GM19324 (cell line): ENCODE results near the gene TGM6.
A peak's percentile ranks its signal among the peaks of the same experiment; 100 is the strongest.

Source experiments
- ATAC-seq: cut with Tn5 transposase; IDR thresholded peaks from one replicate; pipeline ENCODE4 v1.9.1; 2021; ENCODE audit warnings: mild to moderate bottlenecking, moderate library complexity; ENCODE audit not compliant: unreplicated experiment, low FRiP score

TGM6 gene

GRCh38 chr20:2451939-2452732 is 71.4 kb downstream of the TGM6 start:
- no peak for ATAC-seq

GRCh38 chr20:2453792-2454191 is 73.1 kb downstream of the TGM6 start:
- no peak for ATAC-seq

GRCh38 chr20:2455771-2456497 is 75.2 kb downstream of the TGM6 start:
- ATAC-seq: no peak

- no peak for ATAC-seq
Observed at GRCh38 chr20:2458919-2459499, 78.3 kb downstream of the TGM6 start.

- no peak for ATAC-seq
Observed at GRCh38 chr20:2459981-2460751, 79.5 kb downstream of the TGM6 start.

- no peak for ATAC-seq
Observed at GRCh38 chr20:2460752-2461424, 80.2 kb downstream of the TGM6 start.

- ATAC-seq: no peak
Observed at GRCh38 chr20:2462484-2462883, 81.8 kb downstream of the TGM6 start.

- no peak for ATAC-seq
Observed at GRCh38 chr20:2463616-2464365, 83.1 kb downstream of the TGM6 start.

GRCh38 chr20:2465100-2465499 is 84.4 kb downstream of the TGM6 start:
- ATAC-seq: no peak

- no peak for ATAC-seq
Observed at GRCh38 chr20:2467412-2467811, 86.7 kb downstream of the TGM6 start.

GRCh38 chr20:2468581-2469407 is 88.1 kb downstream of the TGM6 start:
- no peak for ATAC-seq

GRCh38 chr20:2469991-2470422 is 89.3 kb downstream of the TGM6 start:
- ATAC-seq: peak; percentile 9

GRCh38 chr20:2470423-2471193 is 89.9 kb downstream of the TGM6 start, which contains the start of gene SNRPB:
Gene SNRPB, minus strand, starts transcription at chr20:2470789. Its CDS starts 99 bp downstream, at chr20:2470690.
- peak; percentile 94 for ATAC-seq

GRCh38 chr20:2473516-2473915 is 92.8 kb downstream of the TGM6 start:
- no peak for ATAC-seq

- no peak for ATAC-seq
Observed at GRCh38 chr20:2475850-2476741, 95.4 kb downstream of the TGM6 start.

GRCh38 chr20:2476742-2477615 is 96.3 kb downstream of the TGM6 start:
- ATAC-seq: no peak
